Trophoblast cell (in vitro differentiated cells and primary cell): ENCODE results near the gene ANGPTL7.

Experiments
- DNase-seq, 2 donors: peaks; one replicate each; pipeline ENCODE4 v3.0.0-alpha.2; 2016
- H2AFZ ChIP-seq: 2 replicates; pipeline ENCODE4 v1.6.1; 2013; ENCODE audit warnings: low read length, moderate library complexity, mild to moderate bottlenecking; ENCODE audit not compliant: insufficient read depth, poor library complexity
- H2AK5ac ChIP-seq: 2 replicates; pipeline ENCODE4 v1.6.1; 2013; ENCODE audit warnings: mild to moderate bottlenecking, low read length
- H2BK120ac ChIP-seq: 2 replicates; pipeline ENCODE4 v1.6.1; 2013; ENCODE audit warnings: low read length, mild to moderate bottlenecking, moderate library complexity; ENCODE audit not compliant: insufficient read depth, poor library complexity
- H2BK12ac ChIP-seq: 2 replicates; pipeline ENCODE4 v1.6.1; 2013; ENCODE audit warnings: mild to moderate bottlenecking, low read length, moderate library complexity
- H2BK5ac ChIP-seq: 2 replicates; pipeline ENCODE4 v1.6.1; 2013; ENCODE audit warnings: low read length, low read depth, moderate library complexity, mild to moderate bottlenecking; ENCODE audit not compliant: poor library complexity
- H3K14ac ChIP-seq: 2 replicates; pipeline ENCODE4 v1.6.1; 2013; ENCODE audit warnings: mild to moderate bottlenecking, low read length
- H3K18ac ChIP-seq: 2 replicates; pipeline ENCODE4 v1.6.1; 2013; ENCODE audit warnings: mild to moderate bottlenecking, low read length
- H3K23ac ChIP-seq: 2 replicates; pipeline ENCODE4 v1.6.1; 2013; ENCODE audit warnings: low read length
- H3K27ac ChIP-seq: 2 replicates; pipeline ENCODE4 v1.5.1; 2013; ENCODE audit warnings: low read depth, mild to moderate bottlenecking, inconsistent platforms, low read length, moderate library complexity
- H3K27me3 ChIP-seq: 2 replicates; pipeline ENCODE4 v1.6.1; 2013; ENCODE audit warnings: inconsistent platforms, mild to moderate bottlenecking, low read length, moderate library complexity; ENCODE audit not compliant: insufficient read depth
- H3K36me3 ChIP-seq, 2 experiments: 1 replicate in 1 of 2; 2 replicates in 1 of 2; pipeline ENCODE4 v1.6.1; 2013; ENCODE audit warnings: low read length in 2 of 2, mild to moderate bottlenecking in 2 of 2, moderate library complexity in 1 of 2; ENCODE audit not compliant: insufficient read depth in 2 of 2, control insufficient read depth in 1 of 2
- H3K4ac ChIP-seq: 2 replicates; pipeline ENCODE4 v1.6.1; 2013; ENCODE audit warnings: low read depth, mild to moderate bottlenecking, low read length, moderate library complexity
- H3K4me1 ChIP-seq, 2 experiments: 1 replicate in 1 of 2; 2 replicates in 1 of 2; pipeline ENCODE4 v1.6.1; 2013; ENCODE audit warnings: low read length in 2 of 2, mild to moderate bottlenecking in 2 of 2, moderate library complexity in 1 of 2; ENCODE audit not compliant: insufficient read depth in 2 of 2, control insufficient read depth in 1 of 2
- H3K4me2 ChIP-seq: 2 replicates; pipeline ENCODE4 v1.6.1; 2013; ENCODE audit warnings: inconsistent platforms, mild to moderate bottlenecking, low read length, moderate library complexity
- H3K4me3 ChIP-seq: 2 replicates; pipeline ENCODE4 v1.5.1; 2013; ENCODE audit warnings: mild to moderate bottlenecking, low read depth, low read length, inconsistent platforms
- H3K79me1 ChIP-seq: one replicate; pipeline ENCODE4 v1.6.1; 2013; ENCODE audit warnings: low read length
- H3K79me2 ChIP-seq: 2 replicates; pipeline ENCODE4 v1.6.1; 2013; ENCODE audit warnings: low read length, mild to moderate bottlenecking; ENCODE audit not compliant: control insufficient read depth, insufficient read depth, poor library complexity
- H3K9ac ChIP-seq: 2 replicates; pipeline ENCODE4 v1.6.1; 2013; ENCODE audit warnings: mild to moderate bottlenecking, low read length
- H3K9me3 ChIP-seq: 2 replicates; pipeline ENCODE4 v1.6.1; 2013; ENCODE audit warnings: low read depth, mild to moderate bottlenecking, control low read depth, inconsistent platforms, low read length; ENCODE audit not compliant: insufficient read depth
- H4K12ac ChIP-seq: 2 replicates; pipeline ENCODE4 v1.6.1; 2013; ENCODE audit warnings: low read depth, mild to moderate bottlenecking, low read length, moderate library complexity
- H4K8ac ChIP-seq: 2 replicates; pipeline ENCODE4 v1.6.1; 2013; ENCODE audit warnings: low read depth, mild to moderate bottlenecking, low read length, moderate library complexity
- H4K91ac ChIP-seq: one replicate; pipeline ENCODE4 v1.6.1; 2013; ENCODE audit warnings: low read depth, mild to moderate bottlenecking, low read length, moderate library complexity
- WGBS: extraction: QIAGEN DNeasy Blood & Tissue Kit; methylation state at CpG from one replicate; pipeline ENCODE4 v1.1.7; 2013; ENCODE audit warnings: missing lambda C conversion rate; ENCODE audit not compliant: insufficient read length, insufficient coverage; ENCODE audit errors: extremely low coverage; 5-methylcytosine and 5-hydroxymethylcytosine counted together

The ANGPTL7 gene

GRCh38 chr1:11168731-11169130 is 20.4 kb upstream of the ANGPTL7 start:
- Histone ChIP-seq H3K79me1 (no peaks in the 10 kb centered on the region), H3K14ac (no peak overlapping the region), H4K91ac (no peak overlapping the region), H3K4me1 (no peaks in the 10 kb centered on the region), H2BK5ac (no peak overlapping the region), H4K12ac (no peak overlapping the region), H3K4me3 (no peak overlapping the region), H3K27ac (no peak overlapping the region), H3K4me2 (no peak overlapping the region), H3K9me3 (no peaks in the 10 kb centered on the region), H3K23ac (no peak overlapping the region), H2BK120ac (no peak overlapping the region), H3K9ac (no peak overlapping the region), H2AK5ac (no peak overlapping the region), H3K27me3 (no peaks in the 10 kb centered on the region), H2BK12ac (no peak overlapping the region), H3K18ac (no peak overlapping the region), H3K79me2 (no peaks in the 10 kb centered on the region), H3K36me3 (peaks cover 0 to 2% of the 10 kb centered on the region in 2 experiments), H2AFZ (no peak overlapping the region), H4K8ac (no peak overlapping the region), H3K4ac (no peak overlapping the region)
- WGBS: no CpG with 5 or more reads among the region's 1 CpG
- no peak for DNase-seq

- Histone ChIP-seq H3K79me2 (no peaks in the 10 kb centered on the region), H3K4me2 (no peak overlapping the region), H4K12ac (no peak overlapping the region), H3K4me3 (no peak overlapping the region), H2AFZ (no peak overlapping the region), H3K9ac (no peak overlapping the region), H3K23ac (no peak overlapping the region), H3K9me3 (no peaks in the 10 kb centered on the region), H2BK120ac (no peak overlapping the region), H3K4me1 (no peaks in the 10 kb centered on the region), H2BK5ac (no peak overlapping the region), H3K27ac (no peak overlapping the region), H2BK12ac (no peak overlapping the region), H3K79me1 (no peaks in the 10 kb centered on the region), H3K4ac (no peak overlapping the region), H4K91ac (no peak overlapping the region), H3K36me3 (peaks cover 0 to 2% of the 10 kb centered on the region in 2 experiments), H3K27me3 (no peaks in the 10 kb centered on the region), H2AK5ac (no peak overlapping the region), H3K14ac (no peak overlapping the region), H4K8ac (no peak overlapping the region), H3K18ac (no peak overlapping the region)
- no CpG with 5 or more reads among the region's 3 CpGs for WGBS
- no peak for DNase-seq
Observed at GRCh38 chr1:11169202-11169601, 20.0 kb upstream of the ANGPTL7 start.

DNA sequence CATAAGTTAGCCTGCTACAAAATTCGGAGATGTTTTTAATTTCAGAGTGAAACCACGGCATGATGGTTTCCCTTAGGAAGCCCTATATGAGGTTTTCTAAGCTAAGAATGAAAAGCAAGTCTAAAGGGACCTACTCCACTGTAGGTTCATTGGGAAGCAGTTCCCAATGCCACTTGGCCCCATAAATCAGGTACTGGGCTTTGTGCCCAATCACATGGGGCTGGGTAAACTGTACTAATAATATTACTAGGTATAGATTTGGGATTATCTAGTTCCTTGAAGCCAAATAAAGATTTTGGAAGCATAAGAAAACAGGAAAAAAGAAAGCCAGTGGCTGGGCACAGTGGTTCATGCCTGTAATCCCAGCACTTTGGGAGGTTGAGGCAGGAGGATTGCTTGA is 19.1 kb upstream of the ANGPTL7 start:
- Histone ChIP-seq H4K8ac (no peak overlapping the region), H3K36me3 (peaks cover 0 to 2% of the 10 kb centered on the region in 2 experiments), H2AK5ac (no peak overlapping the region), H2AFZ (no peak overlapping the region), H3K27ac (no peak overlapping the region), H3K18ac (no peak overlapping the region), H3K79me2 (no peaks in the 10 kb centered on the region), H3K4me1 (no peaks in the 10 kb centered on the region), H3K4me2 (no peak overlapping the region), H3K9me3 (no peaks in the 10 kb centered on the region), H4K12ac (no peak overlapping the region), H2BK120ac (no peak overlapping the region), H2BK12ac (no peak overlapping the region), H3K9ac (no peak overlapping the region), H4K91ac (no peak overlapping the region), H3K4ac (no peak overlapping the region), H3K4me3 (no peak overlapping the region), H3K14ac (no peak overlapping the region), H3K23ac (no peak overlapping the region), H3K79me1 (no peaks in the 10 kb centered on the region), H3K27me3 (no peaks in the 10 kb centered on the region), H2BK5ac (no peak overlapping the region)
- DNase-seq: no peak
- WGBS: no CpG with 5 or more reads among the region's 2 CpGs

GRCh38 chr1:11174261-11174942 is 14.8 kb upstream of the ANGPTL7 start:
- H2BK12ac ChIP-seq: no peak overlapping the region
- WGBS: no CpG with 5 or more reads among the region's 7 CpGs
- H2AFZ ChIP-seq: no peak overlapping the region
- no peak overlapping the region for H3K27ac ChIP-seq
- H3K4me2 ChIP-seq: no peak overlapping the region
- DNase-seq: no peak
- H4K91ac ChIP-seq: no peak overlapping the region
- no peaks in the 10 kb centered on the region for H3K27me3 ChIP-seq
- no peak overlapping the region for H3K18ac ChIP-seq
- H2BK120ac ChIP-seq: no peak overlapping the region
- no peaks in the 10 kb centered on the region for H3K79me1 ChIP-seq
- peaks cover 18 to 20% of the 10 kb centered on the region in 2 experiments for H3K4me1 ChIP-seq
- no peak overlapping the region for H3K9ac ChIP-seq
- H4K12ac ChIP-seq: no peak overlapping the region
- no peak overlapping the region for H3K4ac ChIP-seq
- no peak overlapping the region for H3K23ac ChIP-seq
- H3K14ac ChIP-seq: no peak overlapping the region
- no peaks in the 10 kb centered on the region for H3K9me3 ChIP-seq
- no peak overlapping the region for H3K4me3 ChIP-seq
- H3K36me3 ChIP-seq: peaks cover 0 to 4% of the 10 kb centered on the region in 2 experiments
- H3K79me2 ChIP-seq: no peaks in the 10 kb centered on the region
- no peak overlapping the region for H2BK5ac ChIP-seq
- no peak overlapping the region for H2AK5ac ChIP-seq
- H4K8ac ChIP-seq: no peak overlapping the region
